NB4 (cell line): ENCODE data around the gene PCDHGB3.
"Not testable (repeated sequence)": the region's sequence is repeated elsewhere in the genome, so short reads cannot be mapped to it uniquely, and the experiment has no call there.

Source experiments
- DNase-seq: peaks from one replicate; pipeline ENCODE4 v3.0.0; 2010; ENCODE audit warnings: low read depth
- H3K4me3 ChIP-seq: one replicate; pipeline ENCODE4 v1.5.1; 2011; ENCODE audit warnings: mild to moderate bottlenecking, low read depth, low read length, moderate library complexity
- MAX ChIP-seq: IDR thresholded peaks from 2 replicates; pipeline ENCODE4 v1.6.1; 2011; ENCODE audit warnings: low read depth, low read length
- MYC ChIP-seq: IDR thresholded peaks from 2 replicates; pipeline ENCODE4 v1.6.1; 2011; ENCODE audit warnings: low read depth, low read length
- POLR2A ChIP-seq: IDR thresholded peaks from 2 replicates; pipeline ENCODE4 v1.6.1; 2011; ENCODE audit warnings: mild to moderate bottlenecking; ENCODE audit not compliant: insufficient read length; ENCODE audit errors: extremely low read depth
- TF ChIP-seq, protein P1 (sequence below): IDR thresholded peaks from one replicate; pipeline ENCODE4 v1.5.1; 2012; ENCODE audit warnings: low read depth, low read length

Gene PCDHGB3

GRCh38 chr5:141369994-141370848 lies at the start of gene PCDHGB3:
Gene PCDHGB3 (plus strand): TSS chr5:141370242. CDS start chr5:141370395, 153 bp downstream.
- TF ChIP-seq MYC (no peak), MAX (no peak), POLR2A (no peak)
- TF ChIP-seq, protein P1, sequence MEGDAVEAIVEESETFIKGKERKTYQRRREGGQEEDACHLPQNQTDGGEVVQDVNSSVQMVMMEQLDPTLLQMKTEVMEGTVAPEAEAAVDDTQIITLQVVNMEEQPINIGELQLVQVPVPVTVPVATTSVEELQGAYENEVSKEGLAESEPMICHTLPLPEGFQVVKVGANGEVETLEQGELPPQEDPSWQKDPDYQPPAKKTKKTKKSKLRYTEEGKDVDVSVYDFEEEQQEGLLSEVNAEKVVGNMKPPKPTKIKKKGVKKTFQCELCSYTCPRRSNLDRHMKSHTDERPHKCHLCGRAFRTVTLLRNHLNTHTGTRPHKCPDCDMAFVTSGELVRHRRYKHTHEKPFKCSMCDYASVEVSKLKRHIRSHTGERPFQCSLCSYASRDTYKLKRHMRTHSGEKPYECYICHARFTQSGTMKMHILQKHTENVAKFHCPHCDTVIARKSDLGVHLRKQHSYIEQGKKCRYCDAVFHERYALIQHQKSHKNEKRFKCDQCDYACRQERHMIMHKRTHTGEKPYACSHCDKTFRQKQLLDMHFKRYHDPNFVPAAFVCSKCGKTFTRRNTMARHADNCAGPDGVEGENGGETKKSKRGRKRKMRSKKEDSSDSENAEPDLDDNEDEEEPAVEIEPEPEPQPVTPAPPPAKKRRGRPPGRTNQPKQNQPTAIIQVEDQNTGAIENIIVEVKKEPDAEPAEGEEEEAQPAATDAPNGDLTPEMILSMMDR = peak; percentile 57
- H3K4me3 ChIP-seq = peak within 1 kb of the TSS; percentile 50
- DNase-seq = peak; percentile 77

DNA sequence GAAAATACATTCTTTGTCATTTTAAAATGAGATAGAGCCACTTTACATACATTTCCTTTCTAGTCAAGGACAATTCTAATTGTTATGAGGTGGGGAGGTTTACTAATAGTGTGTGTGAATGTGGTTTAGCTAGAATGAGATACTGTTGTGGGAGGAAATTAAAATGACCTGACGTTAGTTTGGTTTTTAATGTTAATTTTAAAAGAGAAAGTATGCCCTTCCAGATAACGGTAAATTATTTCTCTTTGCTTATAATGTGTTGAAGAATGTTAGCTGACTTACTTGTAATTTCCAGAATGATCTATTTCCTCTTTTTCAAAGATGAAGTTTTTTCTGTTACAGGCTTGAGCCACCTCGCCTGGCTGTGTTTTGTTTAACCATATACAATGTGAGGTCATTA lies 47.8 kb upstream of the PCDHGB3 start:
- TF ChIP-seq MYC (no peak), MAX (no peak), POLR2A (no peak)
- TF ChIP-seq, protein P1 = no peak
- no peak for DNase-seq
- no peak overlapping the region for H3K4me3 ChIP-seq

GRCh38 chr5:141326088-141326854 lies 43.8 kb upstream of the PCDHGB3 start:
- peak; percentile 85 for DNase-seq
- no peak for TF ChIP-seq MYC
- TF ChIP-seq, protein P1 = peak; percentile 68
- no peak for TF ChIP-seq MAX
- no peak for TF ChIP-seq POLR2A
- H3K4me3 ChIP-seq = peak overlapping the region; percentile 78

DNA sequence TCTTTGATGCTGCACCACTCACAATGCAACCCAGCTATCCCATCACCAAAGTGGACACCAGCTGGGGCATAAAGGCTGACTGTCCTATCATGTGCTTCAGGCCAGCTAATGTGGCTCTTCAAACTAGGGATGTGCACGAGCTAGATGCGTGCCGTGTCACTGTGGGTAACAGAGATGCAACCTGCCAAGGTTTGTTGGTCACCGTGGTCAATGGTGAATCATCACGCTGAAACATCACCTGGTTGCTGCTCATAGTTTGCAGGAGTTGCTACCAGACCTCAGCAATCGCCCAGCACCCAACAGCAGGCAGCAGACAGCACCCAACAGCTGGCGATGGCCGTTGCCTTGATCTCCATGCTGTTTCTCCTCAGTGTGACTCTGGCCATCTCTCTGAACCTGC lies 41.8 kb upstream of the PCDHGB3 start:
- no peak for TF ChIP-seq MAX
- no peak for TF ChIP-seq MYC
- TF ChIP-seq POLR2A = no peak
- TF ChIP-seq, protein P1 = no peak
- no peak for DNase-seq
- no peak overlapping the region for H3K4me3 ChIP-seq

- no peak within 1 kb of the TSS for H3K4me3 ChIP-seq
- peak; percentile 34 for DNase-seq
- no peak for TF ChIP-seq POLR2A
- TF ChIP-seq, protein P1 = peak; percentile 23
Observed at GRCh38 chr5:141330299-141331080, 39.6 kb upstream of the PCDHGB3 start, which contains the start of gene PCDHGA1. Gene PCDHGA1 (plus strand): TSS chr5:141330514.

- not testable (repeated sequence) for H3K4me3 ChIP-seq
Observed at GRCh38 chr5:141332571-141332970, 37.5 kb upstream of the PCDHGB3 start.

More at GRCh38 chr5:141332571-141332970, 37.5 kb upstream of the PCDHGB3 start:
- not testable (repeated sequence) for DNase-seq
